HepG2 (cell line): Measurements from ENCODE around the gene C1orf35. TPM values are rescaled to one million over a fixed set of nuclear protein-coding genes. Genes with fewer than 3 reads are reported as not detected.

Experiments
- AGO2 ChIP-seq: fragments of 200-400 bp; formaldehyde crosslinking; optimal IDR thresholded peaks from 2 replicates; pipeline ENCODE3; 2017; ENCODE audit warnings: mild to moderate bottlenecking, low read depth, low read length, moderate library complexity
- CBFB ChIP-seq: sonication (generic); formaldehyde crosslinking; IDR thresholded peaks from 2 replicates; pipeline ENCODE4 v1.4.0; 2020; ENCODE audit warnings: missing genetic modification reagents
- HMGA1 ChIP-seq: sonication (generic); formaldehyde crosslinking; conservative IDR thresholded peaks from 2 replicates; pipeline ENCODE4 v1.4.0; 2020; ENCODE audit warnings: missing genetic modification reagents
- HNF1B ChIP-seq: sonication (generic); formaldehyde crosslinking; IDR thresholded peaks from 2 replicates; pipeline ENCODE4 v1.5.1; 2020; ENCODE audit warnings: mild to moderate bottlenecking, moderate library complexity, missing genetic modification reagents
- HOXA5 ChIP-seq: sonication (generic); formaldehyde crosslinking; IDR thresholded peaks from 2 replicates; pipeline ENCODE4 v1.4.0; 2020; ENCODE audit warnings: missing genetic modification reagents
- KDM1A ChIP-seq: IDR thresholded peaks from 2 replicates; pipeline ENCODE4 v1.6.1; 2016; ENCODE audit warnings: missing compliant biosample characterization
- LBX2 ChIP-seq: sonication (generic); formaldehyde crosslinking; IDR thresholded peaks from 2 replicates; pipeline ENCODE4 v1.5.0; 2020; ENCODE audit warnings: missing genetic modification reagents, mild to moderate bottlenecking, borderline replicate concordance
- MBD4 ChIP-seq: IDR thresholded peaks from 2 replicates; pipeline ENCODE4 v1.6.1; 2012; ENCODE audit warnings: low read length, inconsistent platforms, borderline replicate concordance
- PBX3 ChIP-seq: sonication (generic); formaldehyde crosslinking; IDR thresholded peaks from 2 replicates; pipeline ENCODE4 v1.8.1; 2023; ENCODE audit warnings: missing genetic modification reagents, inconsistent platforms, borderline replicate concordance
- PCBP2 ChIP-seq: fragments of 200-400 bp; formaldehyde crosslinking; optimal IDR thresholded peaks from 2 replicates; pipeline ENCODE3; 2018; ENCODE audit warnings: low read length, low read depth; ENCODE audit not compliant: poor library complexity, severe bottlenecking
- SNAPC2 ChIP-seq: sonication (generic); formaldehyde crosslinking; IDR thresholded peaks from 2 replicates; pipeline ENCODE4 v1.8.1; 2022; ENCODE audit warnings: mild to moderate bottlenecking, missing genetic modification reagents
- SOX13 ChIP-seq, 3 experiments: fragments of 450-650 bp in 1 of 3; sonication (generic) in 1 of 3; formaldehyde crosslinking in 1 of 3; IDR thresholded peaks in 2 of 3; conservative IDR thresholded peaks in 1 of 3; 2 replicates each; pipeline versions ENCODE4 v1.5.0 to v1.6.1; 2016 to 2020; ENCODE audit warnings: antibody characterized with exemption in 1 of 3, mild to moderate bottlenecking in 1 of 3, missing compliant biosample characterization in 1 of 3, missing genetic modification reagents in 1 of 3, moderate library complexity in 1 of 3
- SP1 ChIP-seq, 2 experiments: fragments of 450-650 bp in 1 of 2; sonication (generic) in 1 of 2; formaldehyde crosslinking in 1 of 2; IDR thresholded peaks; 2 replicates each; pipeline versions ENCODE4 v1.4.0 to v1.6.1; 2016 to 2020; ENCODE audit warnings: missing genetic modification reagents in 1 of 2
- TRAFD1 ChIP-seq: sonication (generic); formaldehyde crosslinking; IDR thresholded peaks from 2 replicates; pipeline ENCODE4 v1.5.1; 2020; ENCODE audit warnings: missing genetic modification reagents, mild to moderate bottlenecking, borderline replicate concordance
- ZNF253 ChIP-seq: sonication (generic); formaldehyde crosslinking; IDR thresholded peaks from 2 replicates; pipeline ENCODE4 v1.8.0; 2022; ENCODE audit warnings: mild to moderate bottlenecking, missing genetic modification reagents, borderline replicate concordance
- ZNF264 ChIP-seq: sonication (generic); formaldehyde crosslinking; IDR thresholded peaks from 2 replicates; pipeline ENCODE4 v1.4.0; 2020; ENCODE audit warnings: missing genetic modification reagents
- ZNF501 ChIP-seq: sonication (generic); formaldehyde crosslinking; IDR thresholded peaks from 2 replicates; pipeline ENCODE4 v1.5.1; 2020; ENCODE audit warnings: mild to moderate bottlenecking, moderate library complexity, missing genetic modification reagents
- ZNF513 ChIP-seq: sonication (generic); formaldehyde crosslinking; conservative IDR thresholded peaks from 2 replicates; pipeline ENCODE4 v1.5.0; 2020; ENCODE audit warnings: missing genetic modification reagents
- ZNF543 ChIP-seq: sonication (generic); formaldehyde crosslinking; IDR thresholded peaks from 2 replicates; pipeline ENCODE4 v1.4.0; 2020; ENCODE audit warnings: mild to moderate bottlenecking, missing genetic modification reagents
- ZNF562 ChIP-seq: sonication (generic); formaldehyde crosslinking; IDR thresholded peaks from 2 replicates; pipeline ENCODE4 v1.8.0; 2022; ENCODE audit warnings: missing genetic modification reagents, borderline replicate concordance
- ZNF644 ChIP-seq: IDR thresholded peaks from 2 replicates; pipeline ENCODE4 v1.6.1; 2016; ENCODE audit warnings: low read depth
- ZNF781 ChIP-seq: sonication (generic); formaldehyde crosslinking; IDR thresholded peaks from 2 replicates; pipeline ENCODE4 v1.5.1; 2020; ENCODE audit warnings: borderline replicate concordance, mild to moderate bottlenecking, missing genetic modification reagents; ENCODE audit errors: not compliant biosample characterization
- polyA plus RNA-seq, 8 experiments: library from polyadenylated mRNA; depleted of rRNA in 3 of 8; stranded (reverse) in 7 of 8; unstranded in 1 of 8; fragments of >200 nt; fragmentation: Illumina TruSeq in 4 of 8; extraction: Trizol in 4 of 8; gene quantifications; 2 replicates each; pipeline versions ENCODE4 v1.2.1 to v1.2.3, GENCODE V29; 2011 to 2016; ENCODE audit warnings: low read depth in 4 of 8, missing spikeins in 1 of 8, mixed read lengths in 1 of 8; ENCODE audit not compliant: insufficient read depth in 1 of 8
- total RNA-seq, 5 experiments: library from RNA; depleted of rRNA; stranded (reverse); fragments of >200 nt; fragmentation: Illumina TruSeq; extraction: Trizol; gene quantifications; 2 replicates each; pipeline ENCODE4 v1.2.3, GENCODE V29; 2016; ENCODE audit warnings: low read depth in 1 of 5

The C1orf35 gene
- total and polyA plus RNA-seq, 2 of the 13 experiments (the other 11 are each of a cell fraction or from before 2014, with no cell fraction given) = 8.1 to 19.3 TPM

- TF ChIP-seq ZNF253 (CRISPR knock-in tag) (no peak), ZNF562 (CRISPR knock-in tag) (no peak; the same call in 1 of the 2 replicates), SP1 (IDR thresholded peaks at IDR 0.05) (no peak), SP1 (CRISPR knock-in tag; IDR thresholded peaks at IDR 0.05) (peak; percentile 88), ZNF264 (CRISPR knock-in tag) (no peak), SOX13 (IDR thresholded peaks at IDR 0.05) (no peak), SOX13 (CRISPR knock-in tag; conservative IDR thresholded peaks at IDR 0.05 in 1 of 2, IDR thresholded peaks at IDR 0.05 in 1 of 2) (0 out of 4 replicates have a peak, but pooled peaks of 1 of the 2 experiments have one; percentile 5), MBD4 (no peak), PBX3 (CRISPR knock-in tag) (no peak; the same call in 1 of the 2 replicates), ZNF781 (CRISPR knock-in tag) (no peak), AGO2 (no peak), PCBP2 (no peak), HMGA1 (CRISPR knock-in tag) (no peak), CBFB (CRISPR knock-in tag) (no peak; the same call in 1 of the 2 replicates), ZNF513 (CRISPR knock-in tag) (no peak; the same call in 1 of the 2 replicates), ZNF644 (CRISPR knock-in tag) (no peak), ZNF501 (CRISPR knock-in tag) (no peak), HOXA5 (CRISPR knock-in tag) (no peak), LBX2 (no peak), SNAPC2 (CRISPR knock-in tag) (no peak), TRAFD1 (CRISPR knock-in tag) (no peak), ZNF543 (CRISPR knock-in tag) (peak; percentile 71; the same call in 1 of the 2 replicates), KDM1A (peak; percentile 87), HNF1B (CRISPR knock-in tag) (0 out of 2 replicates have a peak, but pooled peaks have one; percentile 39)
Measured at GRCh38 chr1:228082214-228082917, 20.8 kb downstream of the C1orf35 start, which contains the start of gene ARF1 (continued).
